ENCODE measurements around the gene CLECL1.
"Not testable (repeated sequence)": the region's sequence is repeated elsewhere in the genome, so short reads cannot be mapped to it uniquely, and the experiment has no call there.

The CLECL1 gene

DNA sequence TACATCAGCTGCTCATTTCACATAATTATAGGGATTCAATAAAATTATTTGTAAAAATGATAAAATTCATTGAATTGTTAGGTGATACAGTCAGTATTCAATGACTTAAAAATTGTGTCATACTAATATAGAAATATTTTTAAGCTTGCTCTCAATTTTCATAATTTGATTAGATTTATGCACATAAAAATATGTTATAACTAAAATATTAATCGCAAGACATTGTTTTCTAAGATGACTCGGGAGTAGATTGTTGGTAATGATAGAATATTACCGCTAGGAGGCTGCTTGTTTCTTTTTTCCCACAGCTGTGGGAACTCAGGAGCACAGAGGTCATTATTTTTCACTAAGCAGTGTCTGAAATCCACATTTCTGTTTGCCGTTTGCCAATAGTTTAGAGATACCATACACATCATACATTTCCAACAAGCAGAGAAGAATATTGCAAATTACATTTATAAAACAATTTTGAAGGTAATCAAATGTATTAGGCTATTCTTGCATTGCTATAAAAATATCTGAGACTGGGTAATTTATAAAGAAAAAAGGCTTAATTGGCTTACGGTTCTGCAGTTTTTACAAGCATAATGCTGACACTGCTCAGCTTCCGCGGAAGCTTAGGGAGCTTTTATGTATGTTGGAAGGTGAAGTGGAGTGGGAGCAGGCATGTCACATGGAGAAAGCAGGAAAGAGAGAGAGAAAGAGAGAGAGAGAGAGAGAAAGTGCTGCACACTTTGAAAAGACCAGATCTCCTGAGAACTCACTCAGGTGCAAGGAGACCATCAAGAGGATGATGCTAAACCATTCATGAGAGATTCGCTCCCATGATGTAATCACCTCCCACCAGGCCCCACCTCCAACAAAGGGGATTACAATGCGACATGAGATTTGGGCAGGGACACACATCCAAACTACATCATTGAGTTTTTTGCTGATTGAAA is 18.6 kb upstream of the CLECL1 start:
- peak; percentile 69 for DNase-seq

DNA sequence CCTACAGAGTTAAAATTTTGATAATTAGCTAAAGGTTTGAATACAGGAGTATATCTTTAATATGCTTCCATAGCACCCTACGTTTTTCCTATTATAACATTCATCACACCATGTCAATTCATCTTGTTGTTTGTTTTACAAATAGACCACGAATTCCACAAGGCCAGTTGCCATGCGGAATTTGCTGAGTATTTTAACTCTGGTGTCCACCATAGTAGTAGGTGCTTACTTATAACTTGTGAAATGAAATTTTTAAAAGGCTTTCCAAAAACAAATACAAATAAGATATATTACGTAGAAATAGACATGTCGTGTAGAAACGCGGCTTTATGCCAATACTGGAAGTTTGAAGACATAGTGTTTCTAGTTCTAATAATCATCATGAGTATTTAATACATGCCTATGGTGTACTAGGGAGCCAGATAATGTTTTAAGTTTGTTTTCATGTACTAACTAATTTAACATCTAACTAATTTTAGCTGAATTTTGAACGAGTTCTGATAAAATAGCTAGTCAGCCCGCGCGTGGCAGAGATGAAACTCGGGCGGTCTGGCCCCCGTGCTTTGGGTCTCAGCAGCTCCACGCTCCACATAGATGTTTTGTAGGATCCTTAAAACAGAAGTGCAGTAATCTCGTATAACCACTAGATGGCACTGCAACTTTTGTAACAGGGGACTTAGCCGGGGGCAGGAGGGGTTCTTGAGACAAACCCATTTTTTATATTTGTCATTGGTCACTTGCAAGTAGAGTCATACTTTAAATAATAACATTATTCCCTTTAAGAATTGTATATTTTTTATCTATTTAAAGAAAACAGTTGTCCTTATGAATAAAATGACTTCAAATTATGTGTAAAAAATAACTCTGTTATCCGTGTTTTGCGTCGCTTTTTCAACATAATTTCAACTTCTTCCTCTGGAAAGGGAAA is 17.6 kb upstream of the CLECL1 start:
- DNase-seq, result peak; percentile 66

DNA sequence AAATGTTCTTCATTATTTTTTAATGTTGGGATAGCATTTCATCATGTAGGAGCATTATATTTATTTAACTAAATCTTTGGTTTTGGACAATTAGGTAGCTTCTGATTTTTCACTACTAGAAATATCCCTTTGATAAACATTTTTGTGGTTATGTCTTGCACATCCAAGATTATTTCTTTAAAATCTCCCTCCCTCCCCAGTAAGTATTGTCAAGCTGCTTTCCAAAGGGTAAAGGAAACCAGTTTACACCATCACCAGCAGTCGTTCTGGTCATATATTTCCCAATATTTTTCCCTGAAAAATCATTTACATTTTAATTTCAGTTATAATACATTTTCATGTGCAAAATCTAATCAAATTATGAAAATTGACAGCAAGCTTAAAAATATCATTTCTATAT is 16.7 kb upstream of the CLECL1 start:
- no peak for DNase-seq

- DNase-seq, result no peak
Observed at GRCh38 chr12:9745199-9745598, 12.3 kb upstream of the CLECL1 start.

GRCh38 chr12:9742661-9743060 is 9.8 kb upstream of the CLECL1 start:
- no peak for DNase-seq

DNA sequence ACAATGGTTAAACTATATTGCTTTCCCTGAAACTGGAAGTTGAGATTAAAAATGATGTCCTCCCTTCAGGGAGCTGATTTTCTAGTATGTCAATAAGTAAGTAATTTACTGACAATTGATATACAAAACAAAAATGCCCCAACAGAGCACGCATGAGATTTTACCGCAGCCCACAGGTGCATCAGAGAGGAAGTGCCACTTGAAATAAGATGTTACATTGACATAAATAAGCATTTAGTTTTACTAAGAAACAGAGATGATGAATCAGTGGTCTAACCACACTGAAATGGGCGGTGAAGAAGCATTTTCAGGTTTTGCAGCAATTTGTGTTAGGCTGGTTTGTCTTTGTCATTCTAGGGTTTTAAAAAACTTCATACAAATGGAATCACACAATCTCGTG is 8.8 kb upstream of the CLECL1 start:
- no peak for DNase-seq

GRCh38 chr12:9740106-9740750 is 7.3 kb upstream of the CLECL1 start:
- DNase-seq, result no peak

DNA sequence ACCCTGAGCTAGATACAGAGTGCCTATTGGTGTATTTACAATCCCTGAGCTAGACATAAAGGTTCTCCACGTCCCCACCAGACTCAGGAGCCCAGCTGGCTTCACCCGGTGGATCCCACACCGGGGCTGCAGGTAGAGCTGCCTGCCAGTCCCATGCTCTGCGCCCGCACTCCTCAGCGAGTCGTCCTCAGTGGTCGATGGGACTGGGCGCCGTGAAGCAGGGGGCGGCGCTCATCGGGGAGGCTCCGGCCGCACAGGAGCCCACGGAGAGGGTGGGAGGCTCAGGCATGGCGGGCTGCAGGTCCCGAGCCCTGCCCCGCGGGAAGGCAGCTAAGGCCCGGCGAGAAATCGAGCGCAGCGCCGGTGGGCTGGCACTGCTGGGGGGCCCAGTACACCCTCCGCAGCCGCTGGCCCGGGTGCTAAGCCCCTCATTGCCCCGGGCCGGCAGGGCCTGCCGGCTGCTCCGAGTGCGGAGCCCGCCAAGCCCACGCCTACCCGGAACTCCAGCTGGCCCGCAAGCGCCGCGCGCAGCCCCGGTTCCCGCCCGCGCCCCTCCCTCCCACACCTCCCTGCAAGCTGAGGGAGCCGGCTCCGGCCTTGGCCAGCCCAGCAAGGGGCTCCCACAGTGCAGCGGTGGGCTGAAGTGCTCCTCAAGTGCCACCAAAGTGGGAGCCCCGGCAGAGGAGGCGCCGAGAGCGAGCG is 6.7 kb upstream of the CLECL1 start:
- not testable (repeated sequence) for DNase-seq

- DNase-seq, result not testable (repeated sequence)
Observed at GRCh38 chr12:9738905-9739304, 6.0 kb upstream of the CLECL1 start.

DNA sequence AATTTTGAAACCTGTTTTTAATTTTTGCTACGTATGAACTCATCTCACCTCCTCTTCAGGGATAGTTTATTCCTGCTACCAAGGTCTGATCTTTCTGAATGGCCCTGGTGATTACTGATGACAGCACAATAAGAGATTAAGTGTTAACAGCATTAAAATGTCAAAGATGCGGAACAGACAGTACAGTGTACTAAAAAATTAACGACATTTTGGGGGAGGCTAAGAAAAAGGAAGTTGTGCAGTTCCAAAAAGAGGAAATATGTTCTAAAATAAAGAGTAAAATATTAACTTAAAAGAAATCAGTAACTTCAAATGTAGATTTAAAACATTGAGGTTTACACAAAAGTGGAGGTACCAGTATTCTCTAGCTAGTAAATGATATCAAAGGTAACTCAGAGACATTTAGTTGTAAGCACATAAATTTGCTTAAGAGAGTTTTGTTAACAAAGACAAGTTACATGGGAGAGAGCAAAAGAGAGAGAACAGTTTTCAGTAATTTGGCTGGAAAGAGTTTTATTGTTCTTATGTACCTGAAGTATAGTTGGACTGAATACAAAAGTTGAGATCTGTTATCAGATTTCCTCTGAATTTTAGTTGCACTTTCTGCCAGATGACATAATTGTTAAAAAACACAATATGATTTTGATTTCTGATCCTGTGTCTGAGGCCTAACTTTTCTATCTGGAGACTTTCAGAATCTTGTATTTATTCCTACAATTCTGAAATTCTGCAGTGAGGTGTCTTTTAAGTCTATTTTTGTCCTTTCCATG is 4.2 kb upstream of the CLECL1 start:
- DNase-seq, result no peak

- no peak for DNase-seq
Observed at GRCh38 chr12:9735601-9736000, 2.7 kb upstream of the CLECL1 start.

GRCh38 chr12:9731797-9732196 is 1.1 kb downstream of the CLECL1 start:
- DNase-seq, result no peak

GRCh38 chr12:9731393-9731792 is 1.5 kb downstream of the CLECL1 start:
- no peak for DNase-seq

DNA sequence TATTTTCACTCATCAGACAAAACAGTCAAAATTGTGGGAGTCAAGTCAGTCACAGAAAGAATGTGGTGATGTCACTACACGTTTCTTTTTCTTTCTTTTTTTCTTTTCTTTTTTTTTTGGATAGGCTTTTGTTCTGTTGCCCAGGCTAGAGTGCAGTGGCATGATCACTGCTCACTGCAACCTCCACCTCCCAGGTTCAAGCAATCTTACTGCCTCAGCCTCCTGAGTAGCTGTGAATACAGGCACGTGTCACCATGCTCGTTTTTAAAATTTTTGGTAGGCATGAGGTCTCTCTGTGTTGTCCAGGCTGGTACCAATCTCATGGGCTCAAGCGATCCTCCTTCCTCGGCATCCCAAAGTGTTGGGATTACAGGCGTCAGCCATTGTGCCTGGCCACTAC is 2.3 kb downstream of the CLECL1 start:
- no peak for DNase-seq

- DNase-seq, result no peak
Observed at GRCh38 chr12:9730011-9730410, 2.9 kb downstream of the CLECL1 start.

- no peak for DNase-seq
Observed at GRCh38 chr12:9729082-9729481, 3.8 kb downstream of the CLECL1 start.

DNA sequence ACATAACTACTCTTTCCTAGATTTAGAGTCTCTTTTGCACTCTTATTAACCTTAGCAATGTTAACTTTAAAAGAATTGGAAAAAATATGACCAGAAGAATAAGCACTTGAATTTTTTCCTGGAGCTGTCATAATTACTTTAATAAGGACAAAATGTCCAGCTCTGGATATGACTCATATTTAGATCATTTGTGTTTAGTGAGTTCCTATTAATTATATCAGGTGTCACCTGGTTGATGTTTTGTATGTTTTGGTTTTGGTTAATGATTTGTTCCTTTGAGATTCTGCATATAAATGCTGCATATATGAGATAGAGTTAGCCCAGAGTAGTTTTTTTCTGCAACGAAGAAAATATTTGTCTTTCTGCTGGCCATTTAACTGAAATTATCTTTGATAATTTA is 5.1 kb downstream of the CLECL1 start:
- DNase-seq, result no peak

GRCh38 chr12:9725213-9725870 is 7.6 kb downstream of the CLECL1 start:
- no peak for DNase-seq

GRCh38 chr12:9724023-9724422 is 8.9 kb downstream of the CLECL1 start:
- no peak for DNase-seq

- no peak for DNase-seq
Observed at GRCh38 chr12:9721394-9722092, 11.4 kb downstream of the CLECL1 start.

DNA sequence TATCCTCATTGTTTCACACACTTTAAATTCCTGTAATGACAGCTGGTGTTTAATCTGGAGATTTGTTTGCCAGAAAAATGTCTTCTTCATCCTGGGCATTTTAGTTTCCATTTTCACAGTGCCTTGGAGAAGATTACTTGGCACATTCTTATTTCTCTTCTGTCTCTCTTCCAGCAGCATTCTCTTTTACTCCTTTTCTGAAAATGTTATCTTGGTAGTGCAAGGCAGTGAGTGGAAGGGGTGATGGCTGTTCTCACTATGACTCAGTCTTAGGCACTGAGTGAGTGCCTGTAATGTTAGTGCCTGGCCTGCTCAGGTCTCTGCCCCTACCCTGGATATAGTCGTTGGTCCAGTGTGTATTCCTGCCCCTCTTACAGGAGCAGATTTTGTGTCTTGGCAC is 13.1 kb downstream of the CLECL1 start:
- DNase-seq, result no peak
